Fibroblast of peridontal ligament (primary cell): ENCODE measurements around the gene VRTN.
A peak's percentile ranks its signal among the peaks of the same experiment; 100 is the strongest.
"Not testable (repeated sequence)": the region's sequence is repeated elsewhere in the genome, so short reads cannot be mapped to it uniquely, and the experiment has no call there.

Experiments used
- DNase-seq: peaks from one replicate; pipeline ENCODE4 v3.0.0-alpha.2; 2010; ENCODE audit errors: extremely low read depth

The VRTN gene

GRCh38 chr14:74349757-74350156 is 1.5 kb downstream of the VRTN start:
- no peak for DNase-seq

- DNase-seq, result no peak
Measured at GRCh38 chr14:74350211-74350927, 2.1 kb downstream of the VRTN start.

GRCh38 chr14:74350928-74351323 is 2.7 kb downstream of the VRTN start:
- no peak for DNase-seq

- DNase-seq, result no peak
Measured at GRCh38 chr14:74356892-74357575, 8.8 kb downstream of the VRTN start.

GRCh38 chr14:74357585-74357984 is 9.3 kb downstream of the VRTN start:
- DNase-seq, result no peak

GRCh38 chr14:74358176-74358829 is 10.0 kb downstream of the VRTN start:
- no peak for DNase-seq

GRCh38 chr14:74360163-74360562 is 11.9 kb downstream of the VRTN start:
- no peak for DNase-seq

- peak; percentile 80 for DNase-seq
Measured at GRCh38 chr14:74362361-74362915, 14.2 kb downstream of the VRTN start.

GRCh38 chr14:74364271-74364880 is 16.1 kb downstream of the VRTN start:
- DNase-seq, result no peak

GRCh38 chr14:74368026-74368425 is 19.8 kb downstream of the VRTN start:
- DNase-seq, result no peak

- no peak for DNase-seq
Measured at GRCh38 chr14:74368441-74368840, 20.2 kb downstream of the VRTN start.

- DNase-seq, result no peak
Measured at GRCh38 chr14:74377976-74378690, 29.9 kb downstream of the VRTN start.

GRCh38 chr14:74380172-74380571 is 31.9 kb downstream of the VRTN start:
- DNase-seq, result peak; percentile 5

GRCh38 chr14:74380845-74381244 is 32.6 kb downstream of the VRTN start:
- DNase-seq, result no peak

- not testable (repeated sequence) for DNase-seq
Measured at GRCh38 chr14:74381571-74381970, 33.3 kb downstream of the VRTN start.

GRCh38 chr14:74382231-74382630 is 34.0 kb downstream of the VRTN start:
- no peak for DNase-seq

GRCh38 chr14:74389980-74390379 is 41.7 kb downstream of the VRTN start:
- no peak for DNase-seq

GRCh38 chr14:74390505-74390904 is 42.2 kb downstream of the VRTN start:
- DNase-seq, result not testable (repeated sequence)

- no peak for DNase-seq
Measured at GRCh38 chr14:74391479-74391878, 43.2 kb downstream of the VRTN start.

- no peak for DNase-seq
Measured at GRCh38 chr14:74392616-74393570, 44.6 kb downstream of the VRTN start.
